HL-60/S4 treated with retinoic acid at 250 ng/mL for 4 days and 3 days (cell line): ENCODE measurements around the gene SVIL.

Experiments used
- in situ Hi-C: fragments of 300-500 bp; cut with MboI; formaldehyde crosslinking; loops from 2 replicates; pipeline ENCODE4 v1.7.0; 2022; ENCODE audit warnings: low sequenced_read_pairs

Gene SVIL

GRCh38 chr10:29431711-29432110 is 203.1 kb downstream of the SVIL start:
- in situ Hi-C loops = no loop called here

- in situ Hi-C loops = no loop called here
Measured at GRCh38 chr10:29430101-29430500, 204.7 kb downstream of the SVIL start.

GRCh38 chr10:29428486-29428885 is 206.3 kb downstream of the SVIL start:
- in situ Hi-C loops = no loop called here

- in situ Hi-C loops = no loop called here
Measured at GRCh38 chr10:29427667-29428066, 207.1 kb downstream of the SVIL start.

- in situ Hi-C loops = no loop called here
Measured at GRCh38 chr10:29426420-29426819, 208.4 kb downstream of the SVIL start.

- in situ Hi-C loops = no loop called here
Measured at GRCh38 chr10:29424017-29424416, 210.8 kb downstream of the SVIL start.

GRCh38 chr10:29420744-29421143 is 214.0 kb downstream of the SVIL start:
- in situ Hi-C loops = no loop called here

GRCh38 chr10:29417324-29417723 is 217.4 kb downstream of the SVIL start:
- in situ Hi-C loops = no loop called here

- in situ Hi-C loops = no loop called here
Measured at GRCh38 chr10:29415876-29416275, 218.9 kb downstream of the SVIL start.

GRCh38 chr10:29414501-29414900 is 220.3 kb downstream of the SVIL start:
- in situ Hi-C loops = no loop called here

GRCh38 chr10:29412485-29412884 is 222.3 kb downstream of the SVIL start:
- in situ Hi-C loops = no loop called here

GRCh38 chr10:29411666-29412315 is 223.0 kb downstream of the SVIL start:
- in situ Hi-C loops = no loop called here

GRCh38 chr10:29409241-29410054 is 225.3 kb downstream of the SVIL start:
- in situ Hi-C loops = no loop called here

GRCh38 chr10:29408847-29409240 is 225.9 kb downstream of the SVIL start:
- in situ Hi-C loops = no loop called here
